HG03066 (cell line): ENCODE measurements around the gene VPS26A.

ENCODE experiments used
- ATAC-seq: cut with Tn5 transposase; IDR thresholded peaks from one replicate; pipeline ENCODE4 v1.9.1; 2021; ENCODE audit warnings: low read depth; ENCODE audit not compliant: unreplicated experiment

VPS26A gene

DNA sequence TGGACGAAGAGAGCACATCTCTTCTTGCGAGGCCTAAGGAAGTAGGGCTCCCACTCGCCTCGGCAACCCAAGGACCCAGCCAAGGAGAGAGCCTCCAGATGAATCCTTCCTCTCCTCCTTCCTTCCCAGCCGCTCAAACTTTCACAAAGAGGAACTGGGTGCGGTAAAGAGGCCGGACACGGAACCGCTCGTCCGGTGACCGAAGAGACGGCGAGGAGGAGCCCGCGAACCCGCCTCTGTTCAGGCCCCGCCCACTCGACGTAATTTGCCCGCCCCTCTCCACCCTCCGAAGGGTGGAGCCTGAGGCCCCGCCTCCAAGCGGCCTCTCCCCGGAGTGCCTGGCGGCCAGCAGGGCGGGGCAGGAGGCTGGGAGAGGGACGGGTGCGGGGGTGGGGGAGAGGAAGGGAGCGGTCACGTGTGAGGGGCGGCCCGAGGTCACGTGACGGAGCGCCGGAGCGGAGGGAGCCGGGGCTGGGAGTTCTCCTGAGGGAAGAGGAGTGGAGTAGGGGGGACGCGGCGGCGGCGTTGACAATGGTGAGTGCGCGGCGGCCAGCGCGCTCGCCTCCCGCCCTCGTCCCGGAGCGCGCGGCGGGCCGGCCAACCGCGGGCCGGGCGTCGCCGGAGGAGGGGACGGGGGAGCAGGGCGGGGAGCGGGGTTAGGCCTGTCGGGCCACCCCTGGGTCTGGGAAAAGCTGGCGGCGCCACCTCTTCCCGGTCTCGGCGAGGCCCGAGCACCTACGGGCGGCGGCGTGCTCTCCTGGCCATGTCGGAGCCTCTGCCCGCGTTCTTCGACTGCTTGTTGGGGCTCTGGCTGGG is at the start of gene VPS26A:
VPS26A (plus strand) TSS at position 432 of the 816 bp plus-strand sequence; CDS start at position 532, 100 bp downstream.
- peak; percentile 77 for ATAC-seq

DNA sequence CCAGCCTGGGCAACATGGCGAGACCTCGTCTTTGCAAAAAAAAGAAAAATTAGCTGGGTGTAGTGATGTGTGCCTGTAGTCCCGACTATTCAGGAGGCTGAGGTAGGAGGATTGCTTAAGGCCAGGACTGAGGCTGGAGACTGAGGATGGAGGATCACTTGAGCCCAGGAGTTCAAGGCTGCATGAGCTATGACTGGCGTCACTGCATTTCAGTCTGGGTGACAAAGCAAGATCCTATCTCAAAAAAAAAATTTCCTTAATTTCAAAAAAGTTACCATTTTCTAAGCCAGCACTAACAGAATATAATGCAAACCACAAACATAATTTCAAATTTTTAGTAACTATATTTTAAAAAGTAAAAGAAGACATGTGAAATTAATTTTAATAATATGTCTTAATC is 49.4 kb upstream of the VPS26A start:
- ATAC-seq = no peak

DNA sequence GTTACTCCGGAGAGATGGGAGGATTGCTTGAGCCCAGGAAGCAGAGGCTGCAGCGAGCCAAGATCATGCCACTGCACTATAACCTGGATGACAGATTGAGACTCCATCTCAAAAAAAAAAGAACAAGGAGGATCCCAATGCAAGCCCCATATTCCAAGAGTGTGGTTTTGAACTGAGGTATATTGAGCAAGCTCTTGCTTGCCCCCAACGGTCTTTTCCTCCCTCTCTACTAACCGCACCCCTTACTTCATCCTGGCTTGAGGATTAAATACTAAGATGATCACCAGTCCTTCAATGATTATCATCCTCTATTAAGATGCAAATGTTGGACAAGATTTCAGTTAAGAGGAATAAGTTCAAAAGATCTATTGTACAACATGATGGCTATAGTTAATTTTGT is 48.5 kb upstream of the VPS26A start:
- ATAC-seq = no peak

DNA sequence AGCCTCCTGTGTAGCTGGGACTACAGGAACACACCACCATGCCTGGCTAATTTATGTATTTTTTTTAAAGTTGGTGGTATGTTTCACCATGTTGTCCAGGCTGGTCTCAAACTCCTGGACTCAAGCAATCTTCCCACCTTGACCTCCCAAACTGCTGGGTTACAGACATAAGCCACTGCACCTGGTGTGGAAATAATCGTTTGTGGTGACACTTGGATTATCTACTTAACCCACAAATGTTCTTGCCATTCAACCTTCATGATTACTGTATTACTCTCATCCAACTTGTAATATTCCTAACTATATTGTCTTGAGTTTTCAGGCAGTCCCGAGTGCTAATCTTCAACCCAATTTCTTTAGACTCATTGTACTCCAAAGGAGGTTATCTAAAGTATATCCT is 45.7 kb upstream of the VPS26A start:
- ATAC-seq = no peak

DNA sequence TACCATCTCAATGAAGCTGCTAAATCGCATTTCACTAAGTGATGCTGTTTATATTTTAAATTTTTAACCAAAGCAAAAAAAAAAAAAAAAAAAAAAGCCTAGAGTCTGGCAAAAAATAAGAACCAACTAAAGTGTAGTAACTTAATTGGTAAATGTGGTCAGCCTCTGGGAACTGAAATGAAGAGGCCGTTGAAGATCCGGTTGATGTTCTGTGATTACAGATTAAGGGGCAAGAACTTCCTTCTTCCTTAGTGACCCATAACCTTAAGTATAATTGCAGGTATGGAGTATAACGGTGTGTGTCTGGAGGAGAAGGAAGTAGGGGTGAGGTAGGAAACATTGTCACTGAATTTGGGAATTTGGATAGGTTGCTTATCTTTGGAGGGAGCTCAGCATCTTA is 43.8 kb upstream of the VPS26A start:
- ATAC-seq = no peak

DNA sequence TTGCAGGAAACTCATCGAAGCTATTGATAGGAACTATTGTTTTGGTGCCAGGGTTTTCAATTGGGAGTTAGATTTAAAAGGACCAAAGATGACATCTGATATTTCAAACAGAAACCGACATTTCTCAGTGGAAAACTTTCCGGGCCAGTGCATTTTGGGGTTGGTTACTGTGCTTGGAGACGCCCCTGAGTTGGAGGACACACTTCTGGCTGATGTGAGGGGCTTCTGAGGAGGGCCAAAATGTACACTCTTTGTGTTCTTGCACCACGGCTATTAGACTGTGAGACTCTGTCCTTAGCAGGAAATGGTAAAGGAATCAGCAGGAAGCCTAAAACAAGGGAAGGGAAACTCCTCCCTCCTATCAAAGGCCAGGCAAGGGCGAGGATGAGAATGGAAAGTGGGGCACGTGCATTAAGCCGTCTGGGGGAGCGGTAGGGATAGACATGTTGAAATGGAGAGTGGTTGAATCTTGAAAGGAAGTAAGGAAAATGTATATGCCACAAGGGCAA is 37.9 kb upstream of the VPS26A start:
- ATAC-seq = no peak

DNA sequence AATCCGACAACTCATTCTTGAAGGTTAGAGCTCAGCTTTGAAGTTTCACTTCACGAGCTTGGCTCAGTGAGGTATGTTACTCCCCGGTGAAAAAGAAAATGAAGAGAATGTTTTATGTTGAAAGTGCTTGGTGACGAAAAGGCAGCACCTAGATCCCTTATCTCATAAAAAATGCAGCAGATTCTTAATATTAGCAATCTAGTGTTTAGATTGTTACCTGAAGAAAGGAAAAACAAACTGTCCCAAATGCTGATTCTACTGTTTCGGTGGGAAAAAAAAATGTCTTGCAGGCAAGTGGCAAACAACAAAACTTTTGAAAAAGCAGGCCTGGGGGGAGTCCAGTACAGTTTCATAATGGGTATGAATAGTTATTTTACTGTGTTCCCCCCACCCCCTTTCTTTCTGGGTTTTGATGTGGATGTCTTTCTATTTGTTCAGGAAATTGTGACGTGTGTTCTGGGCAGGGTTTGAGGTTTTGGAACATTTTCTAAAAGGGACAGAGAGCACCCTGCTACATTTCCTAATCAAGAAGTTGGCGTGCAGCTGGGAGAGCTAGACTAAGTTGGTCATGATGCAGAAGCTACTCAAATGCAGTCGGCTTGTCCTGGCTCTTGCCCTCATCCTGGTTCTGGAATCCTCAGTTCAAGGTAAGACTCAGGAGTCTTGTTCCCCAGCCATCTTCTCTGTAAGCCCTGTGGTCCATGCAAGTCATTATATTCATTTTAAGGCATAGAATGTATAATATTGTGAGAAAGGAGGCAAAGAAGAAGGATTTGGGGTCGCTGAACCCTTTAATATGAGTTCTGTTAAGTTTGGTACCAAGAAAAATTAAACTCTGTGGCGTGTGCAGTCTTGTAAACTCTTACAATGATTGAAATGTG is 36.1 kb upstream of the VPS26A start, which contains the start of gene SRGN:
SRGN (plus strand) TSS at position 514 of the 881 bp plus-strand sequence; CDS start at position 569, 55 bp downstream.
- peak; percentile 60 for ATAC-seq

DNA sequence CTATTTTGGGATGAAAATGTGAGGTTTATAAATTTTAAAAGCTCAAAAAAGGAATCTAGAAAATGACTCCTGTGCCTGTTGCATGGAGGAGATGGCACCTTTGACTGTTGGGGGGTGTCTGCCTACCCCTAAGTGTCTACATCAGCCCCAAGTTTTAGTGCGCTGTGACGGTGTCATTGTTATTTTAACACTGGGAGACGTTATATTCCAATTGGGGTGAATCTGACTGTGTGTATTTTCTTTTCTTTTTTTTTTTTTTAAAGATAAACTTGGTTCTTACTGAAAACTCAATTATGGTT is 35.6 kb upstream of the VPS26A start:
- ATAC-seq = no peak

DNA sequence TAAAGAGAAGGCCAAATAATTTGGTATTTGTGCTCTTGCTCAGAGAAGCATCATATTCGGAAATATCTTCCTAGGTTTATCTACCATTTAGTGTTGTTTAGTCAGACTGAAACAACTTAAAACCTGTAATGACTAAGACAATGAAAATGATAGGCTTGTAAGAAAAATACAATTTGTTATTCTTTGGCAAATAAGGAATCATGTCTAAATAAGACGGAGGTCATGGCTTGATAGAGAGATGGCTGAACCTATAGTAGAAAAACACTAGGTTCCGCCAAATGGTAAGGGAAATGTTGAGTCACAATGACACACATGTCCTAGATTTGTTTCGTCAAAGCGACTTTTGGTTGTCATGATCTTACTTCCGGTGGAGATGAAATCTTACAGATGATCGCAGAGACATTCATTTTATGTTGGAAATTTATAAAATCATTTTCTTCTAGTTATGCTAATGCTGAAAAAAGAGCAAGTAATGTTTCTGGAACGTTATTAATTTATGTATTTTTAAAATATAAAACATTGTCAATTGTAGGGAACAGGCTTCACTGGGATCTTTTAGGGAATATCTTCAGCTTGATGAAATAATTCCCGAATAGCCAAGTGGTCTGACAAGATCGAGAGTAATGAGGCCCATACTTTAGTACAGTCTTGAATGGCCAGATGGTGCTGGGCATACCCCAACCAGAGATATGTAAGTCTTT is 35.0 kb upstream of the VPS26A start:
- no peak for ATAC-seq

DNA sequence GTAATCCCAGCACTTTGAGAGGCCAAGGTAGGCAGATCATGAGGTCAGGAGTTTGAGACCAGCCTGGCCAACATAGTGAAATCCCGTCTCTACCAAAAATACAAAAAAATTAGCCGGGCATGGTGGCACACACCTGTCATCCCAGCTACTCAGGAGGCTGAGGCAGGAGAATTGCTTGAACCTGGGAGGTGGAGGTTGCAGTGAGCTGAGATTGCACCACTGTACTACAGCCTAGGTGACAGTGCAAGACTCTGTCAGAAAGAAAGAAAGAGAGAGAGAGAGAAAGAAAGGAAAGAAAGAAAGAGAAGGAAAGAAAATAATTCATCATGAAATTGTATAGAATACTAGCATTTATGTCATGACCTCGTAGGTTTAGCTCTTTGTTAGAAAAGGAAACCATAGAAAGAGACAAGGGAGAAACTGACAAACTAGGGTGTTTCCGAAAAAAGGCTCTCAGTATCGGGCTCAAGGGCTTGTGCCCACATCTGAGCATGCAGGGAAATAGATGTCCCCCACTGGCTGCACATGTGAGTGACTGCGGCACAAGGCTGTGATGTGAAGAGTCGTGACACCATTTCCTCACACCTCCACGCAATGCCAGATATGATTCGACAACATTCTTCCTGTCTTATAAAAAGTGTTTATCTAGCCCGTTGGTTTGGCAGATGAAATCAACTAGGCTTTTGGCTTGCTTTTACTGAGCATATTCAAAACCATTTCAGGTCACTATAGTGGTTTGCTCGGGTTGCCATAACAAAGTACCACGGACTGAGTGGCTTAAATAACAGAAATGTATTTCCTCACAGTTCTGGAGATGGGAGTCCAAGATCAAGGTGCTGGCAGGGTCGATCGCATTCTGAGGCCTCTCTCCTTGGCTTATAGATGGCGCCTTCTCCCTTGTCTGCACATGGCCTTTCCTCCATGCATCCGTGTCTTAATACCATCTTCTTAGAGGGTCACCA is 34.1 kb upstream of the VPS26A start:
- no peak for ATAC-seq

DNA sequence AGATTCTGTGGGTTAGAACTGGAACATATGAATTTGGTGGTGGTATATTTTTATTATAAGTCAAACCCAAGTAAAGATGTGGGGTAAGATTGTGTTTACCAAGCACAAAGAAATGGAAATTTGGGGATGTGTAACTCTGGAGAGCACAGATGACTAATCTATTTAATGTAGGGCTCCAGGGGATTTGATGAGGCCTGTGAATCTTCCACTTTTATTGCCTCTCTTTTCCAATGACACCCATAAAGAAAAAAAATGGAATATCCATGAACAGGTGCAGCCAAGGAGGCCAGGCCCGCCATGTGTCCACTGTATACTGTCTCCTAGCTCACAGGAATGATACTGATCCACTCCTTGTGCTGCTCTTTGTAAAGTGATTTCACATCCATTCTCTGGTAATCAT is 33.3 kb upstream of the VPS26A start:
- no peak for ATAC-seq

DNA sequence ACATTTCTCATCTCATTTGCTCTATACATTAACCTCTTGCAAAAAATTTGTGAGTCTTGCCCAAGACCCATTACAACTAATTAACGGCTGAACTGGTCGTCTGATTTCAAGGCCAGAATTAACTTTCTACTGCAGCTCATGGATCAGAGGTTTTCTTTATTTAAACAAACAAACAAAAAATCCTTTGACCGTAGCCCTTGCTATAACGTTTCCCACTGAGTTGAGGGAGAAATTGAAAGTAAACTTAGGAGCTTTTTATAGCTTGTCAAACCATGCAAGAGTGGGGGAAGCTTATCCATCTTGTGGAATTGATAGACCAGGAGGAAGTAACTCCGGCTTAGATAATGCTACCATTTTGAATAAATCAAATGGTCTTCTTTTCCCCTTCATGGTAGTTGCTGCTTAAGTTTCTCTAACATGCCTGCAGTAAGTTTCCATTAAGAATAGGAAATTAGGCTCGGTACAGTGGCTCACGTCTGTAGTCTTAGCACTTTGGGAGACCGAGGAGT is 32.8 kb upstream of the VPS26A start:
- no peak for ATAC-seq

DNA sequence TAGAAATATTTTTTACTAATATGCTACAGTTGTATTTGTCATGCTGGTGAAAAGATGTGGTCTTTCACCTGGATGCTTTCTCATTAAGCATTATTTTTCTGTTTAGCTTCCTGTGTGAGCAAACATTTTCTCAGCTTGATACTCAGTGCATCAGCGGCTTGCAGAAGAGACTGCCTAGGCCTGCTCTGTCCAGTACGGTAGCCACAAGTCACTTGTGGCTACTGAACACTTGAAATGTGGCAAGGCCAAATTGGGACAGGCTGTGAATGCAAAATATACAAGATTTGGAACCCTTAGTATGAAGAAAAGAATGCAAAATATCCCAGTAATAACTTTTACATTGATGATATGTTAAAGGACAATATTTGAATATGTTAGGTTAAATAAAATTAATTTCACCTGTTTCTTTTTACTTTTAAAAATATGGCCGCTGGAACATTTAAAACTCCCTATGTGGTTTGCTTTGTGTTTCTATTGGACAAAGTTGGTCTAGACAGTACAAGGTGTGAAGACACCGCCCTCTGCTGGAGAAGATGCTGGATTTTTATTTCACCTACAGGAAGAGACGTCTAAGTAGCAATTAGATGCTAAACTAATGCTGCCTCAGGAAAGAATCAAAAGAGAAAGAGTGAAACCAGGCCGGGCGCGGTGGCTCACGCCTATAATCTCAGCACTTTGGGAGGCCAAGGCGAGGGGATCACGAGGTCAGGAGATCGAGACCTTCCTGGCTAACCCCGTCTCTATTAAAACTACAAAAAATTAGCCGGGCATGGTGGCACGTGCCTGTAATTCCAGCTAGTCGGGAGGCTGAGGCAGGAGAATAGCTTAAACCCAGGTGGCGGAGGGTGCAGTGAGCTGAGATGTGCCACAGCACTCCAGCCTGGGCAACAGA is 30.8 kb upstream of the VPS26A start:
- ATAC-seq = no peak

DNA sequence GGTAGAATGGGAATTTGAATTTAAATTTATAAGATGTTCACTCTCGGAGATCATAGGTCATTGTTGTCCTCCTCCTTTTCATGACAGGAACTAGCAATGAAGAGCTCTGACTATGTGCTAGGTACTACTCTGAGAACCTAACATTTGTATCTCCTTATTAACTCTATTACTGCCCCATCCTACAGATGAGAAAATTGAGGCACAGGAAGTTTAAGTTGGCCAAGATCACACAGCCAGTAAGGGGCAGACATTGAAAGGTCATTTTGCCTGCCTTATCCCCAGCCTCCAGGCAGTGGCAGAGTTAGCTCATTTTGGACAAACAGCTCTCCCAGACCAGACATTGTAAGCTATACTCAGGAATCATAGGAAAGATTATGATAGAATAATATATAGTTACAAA is 30.0 kb upstream of the VPS26A start:
- ATAC-seq = no peak

DNA sequence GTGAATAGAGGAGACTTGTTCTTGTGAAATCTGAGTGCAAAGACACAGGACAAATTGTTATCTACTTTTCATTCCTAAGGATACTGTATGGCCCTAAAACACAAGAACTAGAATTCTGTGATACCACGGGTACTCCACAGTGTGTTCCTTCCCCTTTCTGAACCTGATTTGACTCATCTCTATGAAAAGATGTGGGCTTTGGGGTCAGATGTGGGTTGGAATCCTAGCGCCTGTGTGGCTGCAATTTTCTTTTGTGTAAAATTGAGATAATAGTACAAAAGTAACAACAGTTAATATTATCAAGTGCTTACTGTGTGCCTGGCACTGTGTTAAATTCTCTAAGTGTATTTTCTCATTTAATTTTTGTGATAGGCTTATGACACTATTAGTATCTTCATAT is 27.9 kb upstream of the VPS26A start:
- no peak for ATAC-seq

DNA sequence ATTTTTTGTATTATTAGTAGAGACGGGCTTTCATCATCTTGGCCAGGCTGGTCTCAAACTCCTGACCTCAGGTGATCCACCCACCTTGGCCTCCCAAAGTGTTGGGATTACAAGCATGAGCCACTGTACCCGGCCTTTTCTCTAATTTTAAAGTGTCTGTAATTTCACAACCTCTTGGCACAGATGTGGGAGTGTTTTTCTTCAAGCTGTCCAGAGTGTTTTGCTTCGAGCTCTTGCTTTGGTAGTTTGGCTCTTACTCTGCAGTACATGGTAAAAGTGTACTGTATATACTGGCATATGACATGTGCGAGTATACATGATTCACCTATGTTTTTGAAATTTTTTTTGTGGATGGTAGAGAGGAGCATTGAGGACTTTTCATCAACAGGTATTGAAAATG is 26.2 kb upstream of the VPS26A start:
- no peak for ATAC-seq

DNA sequence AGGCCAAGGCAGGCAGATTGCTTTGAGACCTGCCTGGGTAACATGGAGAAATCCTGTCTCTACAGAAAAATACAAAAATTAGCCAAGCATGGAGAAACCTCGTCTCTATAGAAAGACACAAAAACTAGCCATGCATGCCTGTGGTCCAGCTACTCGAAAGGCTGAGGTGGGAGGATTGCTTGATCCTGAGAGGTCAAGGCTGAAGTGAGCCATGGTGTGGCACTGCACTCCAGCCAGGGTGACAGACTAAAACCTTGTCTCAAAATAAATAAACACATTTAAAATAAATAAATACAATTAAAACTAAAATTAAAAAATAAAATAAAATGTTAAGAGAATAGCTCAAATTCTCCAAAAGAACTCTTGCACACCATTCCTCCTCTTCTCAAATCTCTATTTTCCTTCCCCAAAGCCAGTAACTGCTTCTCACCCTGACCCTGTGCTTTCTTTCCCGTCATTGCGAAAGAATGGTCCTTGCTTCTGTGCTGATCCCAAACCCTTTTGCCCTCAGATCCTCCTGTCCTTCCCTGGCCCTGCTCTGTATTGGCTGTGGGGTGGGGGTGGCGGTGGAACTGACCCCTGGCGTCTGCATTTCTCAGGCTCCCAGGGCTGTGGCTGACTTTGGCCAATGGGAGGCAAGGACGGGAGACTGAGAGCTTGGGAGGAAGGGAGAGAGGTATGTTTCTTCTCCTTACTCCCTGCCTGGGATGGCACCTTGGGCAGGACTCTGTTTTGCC is 23.7 kb upstream of the VPS26A start:
- ATAC-seq = no peak
